ENCODE results near the gene CASP8AP2. TPM values are rescaled to one million over a fixed set of nuclear protein-coding genes. Genes with fewer than 3 reads are reported as not detected.

Gene CASP8AP2
- total and polyA plus RNA-seq, 7 donors, result 2.1 to 25.8 (median 16.4) TPM

GRCh38 chr6:89862273-89862672 is 32.6 kb downstream of the CASP8AP2 start:
- Histone ChIP-seq H3K27me3 (no peaks in the 10 kb centered on the region), H3K9me3 (no peaks in the 10 kb centered on the region), H3K4me1 (no peaks in the 10 kb centered on the region), H3K27ac (no peak overlapping the region), H3K4me3 (no peak overlapping the region), H3K36me3 (peaks cover 6 to 100% (median 20%) of the 10 kb centered on the region in 4 donors)
- 86 to 95% methylated on average over 5 of the region's 5 CpGs for WGBS, 2 donors
- no peak for DNase-seq
- no peak for TF ChIP-seq CTCF (IDR thresholded peaks at IDR 0.05)
- TF ChIP-seq POLR2A (IDR thresholded peaks at IDR 0.05), result no peak
- TF ChIP-seq POLR2AphosphoS5 (IDR thresholded peaks at IDR 0.05), result no peak
- intact Hi-C loops (cut with DNase I), result no loop called here

- TF ChIP-seq EP300 (IDR thresholded peaks at IDR 0.05) (no peak), POLR2AphosphoS5 (IDR thresholded peaks at IDR 0.05) (no peak), POLR2A (IDR thresholded peaks at IDR 0.05) (no peak), CTCF (IDR thresholded peaks at IDR 0.05) (no peak)
- Histone ChIP-seq H3K27ac (no peak overlapping the region), H3K36me3 (peaks cover 6 to 100% (median 17%) of the 10 kb centered on the region in 4 donors), H3K4me1 (no peaks in the 10 kb centered on the region), H3K4me3 (no peak overlapping the region), H3K9me3 (no peaks in the 10 kb centered on the region), H3K27me3 (no peaks in the 10 kb centered on the region)
- no peak for DNase-seq
- 80 to 91% methylated on average over 2 of the region's 2 CpGs for WGBS, 2 donors
- intact Hi-C loops (cut with DNase I), result no loop called here
Observed at GRCh38 chr6:89862698-89863097, 33.0 kb downstream of the CASP8AP2 start.

GRCh38 chr6:89866024-89866678 is 36.5 kb downstream of the CASP8AP2 start:
- no peaks in the 10 kb centered on the region for H3K27me3 ChIP-seq
- H3K4me3 ChIP-seq, result no peak overlapping the region
- TF ChIP-seq EP300 (IDR thresholded peaks at IDR 0.05) (no peak), POLR2A (IDR thresholded peaks at IDR 0.05) (no peak), CTCF (IDR thresholded peaks at IDR 0.05) (no peak), POLR2AphosphoS5 (IDR thresholded peaks at IDR 0.05) (no peak)
- H3K27ac ChIP-seq, result no peak overlapping the region
- H3K36me3 ChIP-seq, result peaks cover 6 to 78% (median 12%) of the 10 kb centered on the region in 4 donors
- intact Hi-C loops (cut with DNase I), result no loop called here
- DNase-seq, result no peak
- H3K4me1 ChIP-seq, result no peaks in the 10 kb centered on the region
- H3K9me3 ChIP-seq, result no peaks in the 10 kb centered on the region
- WGBS, 2 donors, result 96 to 97% methylated on average over 6 of the region's 6 CpGs

GRCh38 chr6:89873721-89874120 is 44.0 kb downstream of the CASP8AP2 start:
- no peak for DNase-seq
- no peak overlapping the region for H3K27ac ChIP-seq
- intact Hi-C loops (cut with DNase I), result no loop called here
- no peak overlapping the region for H3K4me3 ChIP-seq
- no peaks in the 10 kb centered on the region for H3K4me1 ChIP-seq
- no peaks in the 10 kb centered on the region for H3K9me3 ChIP-seq
- H3K27me3 ChIP-seq, result no peaks in the 10 kb centered on the region
- H3K36me3 ChIP-seq, result peaks cover 0 to 42% (median 12%) of the 10 kb centered on the region in 4 donors
- TF ChIP-seq POLR2AphosphoS5 (IDR thresholded peaks at IDR 0.05) (no peak), POLR2A (IDR thresholded peaks at IDR 0.05) (no peak), CTCF (IDR thresholded peaks at IDR 0.05) (no peak), EP300 (IDR thresholded peaks at IDR 0.05) (no peak)

GRCh38 chr6:89874438-89874837 is 44.8 kb downstream of the CASP8AP2 start:
- Histone ChIP-seq H3K27me3 (no peaks in the 10 kb centered on the region), H3K27ac (no peak overlapping the region), H3K4me1 (no peaks in the 10 kb centered on the region), H3K9me3 (no peaks in the 10 kb centered on the region), H3K36me3 (peaks cover 0 to 42% (median 12%) of the 10 kb centered on the region in 4 donors), H3K4me3 (no peak overlapping the region)
- 19 to 72% methylated on average over 3 of the region's 3 CpGs for WGBS, 2 donors
- TF ChIP-seq EP300 (IDR thresholded peaks at IDR 0.05) (no peak), POLR2A (IDR thresholded peaks at IDR 0.05) (no peak), CTCF (IDR thresholded peaks at IDR 0.05) (no peak), POLR2AphosphoS5 (IDR thresholded peaks at IDR 0.05) (no peak)
- intact Hi-C loops (cut with DNase I), result no loop called here
- DNase-seq, result no peak

Measured in sigmoid colon (tissue), 7 donors.